DMS79 treated with DMSO at 0.1 percent for 48 hours (cell line): ENCODE data around the gene HOXD8.

Experiments used
- DNase-seq: peaks from one replicate; lab custom pipeline; 2025; lab: John Stamatoyannopoulos, UW

The HOXD8 gene

DNA sequence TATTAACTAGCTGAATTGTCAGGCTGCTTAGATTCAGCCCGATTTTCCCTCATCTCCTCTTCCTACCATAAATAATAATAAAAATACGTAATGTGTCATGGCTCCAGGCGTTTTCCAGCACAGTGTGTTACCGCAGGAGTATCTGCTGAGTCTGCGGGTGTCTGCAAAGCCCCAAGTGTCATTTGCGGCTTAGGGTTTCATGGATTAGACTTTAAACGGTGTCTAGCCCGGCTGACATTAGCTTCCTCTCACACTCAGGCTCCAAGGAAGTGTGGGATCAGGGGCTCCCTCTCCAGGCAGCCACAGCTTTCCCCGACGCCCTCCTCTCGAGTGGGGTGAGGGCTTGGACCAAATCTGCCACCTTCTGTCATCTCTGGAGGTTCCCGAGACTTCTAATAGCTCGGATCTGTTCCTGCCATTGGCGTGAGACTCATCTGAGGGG lies 44.9 kb downstream of the HOXD8 start:
- no peak for DNase-seq

DNA sequence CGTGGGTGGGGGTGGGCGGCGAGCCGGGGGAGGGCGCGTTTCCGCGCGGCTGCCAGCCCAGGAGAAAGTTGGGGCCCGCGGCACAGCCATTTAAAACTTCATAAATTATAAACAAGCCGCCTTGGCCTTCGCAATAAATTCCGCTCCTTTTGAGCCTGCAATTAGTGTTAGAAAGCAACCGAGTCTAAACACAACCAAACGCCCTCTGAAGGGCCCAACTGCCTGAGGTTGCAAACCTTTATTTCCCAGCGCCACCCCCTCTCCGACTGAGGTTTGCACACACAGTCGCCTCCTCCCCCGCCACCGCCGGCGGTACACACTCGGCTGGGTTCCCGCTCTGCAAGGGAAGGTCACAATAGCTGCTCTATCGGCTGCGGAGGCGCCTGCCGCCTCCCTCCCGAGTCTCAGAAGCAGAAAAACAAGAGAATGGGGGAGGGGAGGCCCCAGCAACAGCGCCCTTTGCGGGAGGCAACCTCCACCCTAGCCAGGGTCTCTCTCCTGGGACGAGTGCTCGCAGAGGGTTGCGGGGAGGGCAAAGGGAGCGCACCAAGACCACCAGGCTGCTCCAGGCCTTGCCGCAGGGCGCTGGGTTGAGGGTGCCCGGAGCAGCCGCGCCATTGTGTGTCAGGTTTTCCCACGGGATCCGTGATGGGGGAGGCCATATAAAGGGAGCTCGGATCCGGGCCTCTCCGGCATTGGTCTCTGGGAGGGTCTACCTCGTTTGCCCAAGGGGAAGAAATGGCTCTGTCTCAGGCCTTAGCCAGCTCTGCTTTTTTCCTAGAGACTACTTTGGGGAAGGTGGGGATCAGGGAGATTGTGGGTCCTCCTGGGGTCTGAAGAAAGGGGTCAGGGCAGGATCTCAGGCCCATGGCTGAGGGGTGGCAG lies 45.6 kb downstream of the HOXD8 start:
- no peak for DNase-seq

DNA sequence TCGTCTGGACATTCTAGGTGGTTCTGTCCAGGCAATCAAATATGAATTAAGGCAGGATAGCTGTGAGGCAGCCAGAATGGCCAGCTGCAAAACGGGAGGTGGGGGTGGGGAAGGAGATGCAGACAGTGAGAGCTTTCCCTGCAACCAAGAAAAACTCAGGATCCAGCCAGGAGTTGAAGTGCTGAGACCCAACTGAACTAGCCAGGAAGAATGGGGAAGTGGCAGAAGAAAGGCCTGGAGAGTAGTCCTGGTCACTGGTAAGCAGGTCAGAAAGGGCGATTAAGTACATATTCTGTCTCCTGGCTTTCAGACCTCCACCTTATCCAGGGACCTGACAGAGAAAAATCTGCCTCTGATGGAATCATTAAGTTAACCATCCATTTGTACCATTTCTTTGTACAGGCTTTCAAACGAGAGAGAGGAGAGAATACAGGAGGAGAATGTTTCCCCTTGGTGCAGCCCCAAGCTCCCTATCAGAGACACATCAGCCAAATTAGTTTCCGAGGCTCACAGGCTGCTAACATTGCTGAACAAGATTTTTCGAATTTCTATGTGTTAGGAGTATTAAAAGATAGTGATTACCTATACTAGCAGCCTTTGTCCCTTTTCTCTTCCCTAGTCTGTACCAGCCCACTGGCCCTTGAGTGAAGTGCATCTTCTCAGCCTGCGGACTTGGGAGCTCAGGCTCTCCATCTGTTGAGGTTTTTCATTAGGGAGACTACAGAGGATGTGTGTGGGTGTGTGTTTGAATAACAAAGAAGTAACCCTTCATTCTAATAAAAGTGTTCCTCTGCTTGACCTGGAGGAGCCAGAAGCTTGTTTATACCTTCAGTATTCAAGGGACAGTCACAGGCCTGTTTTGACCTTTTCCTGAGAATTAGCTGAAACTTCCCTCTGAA lies 46.5 kb downstream of the HOXD8 start:
- peak; percentile 43 for DNase-seq

- DNase-seq, result no peak
Observed at GRCh38 chr2:176177580-176178037, 48.1 kb downstream of the HOXD8 start.

DNA sequence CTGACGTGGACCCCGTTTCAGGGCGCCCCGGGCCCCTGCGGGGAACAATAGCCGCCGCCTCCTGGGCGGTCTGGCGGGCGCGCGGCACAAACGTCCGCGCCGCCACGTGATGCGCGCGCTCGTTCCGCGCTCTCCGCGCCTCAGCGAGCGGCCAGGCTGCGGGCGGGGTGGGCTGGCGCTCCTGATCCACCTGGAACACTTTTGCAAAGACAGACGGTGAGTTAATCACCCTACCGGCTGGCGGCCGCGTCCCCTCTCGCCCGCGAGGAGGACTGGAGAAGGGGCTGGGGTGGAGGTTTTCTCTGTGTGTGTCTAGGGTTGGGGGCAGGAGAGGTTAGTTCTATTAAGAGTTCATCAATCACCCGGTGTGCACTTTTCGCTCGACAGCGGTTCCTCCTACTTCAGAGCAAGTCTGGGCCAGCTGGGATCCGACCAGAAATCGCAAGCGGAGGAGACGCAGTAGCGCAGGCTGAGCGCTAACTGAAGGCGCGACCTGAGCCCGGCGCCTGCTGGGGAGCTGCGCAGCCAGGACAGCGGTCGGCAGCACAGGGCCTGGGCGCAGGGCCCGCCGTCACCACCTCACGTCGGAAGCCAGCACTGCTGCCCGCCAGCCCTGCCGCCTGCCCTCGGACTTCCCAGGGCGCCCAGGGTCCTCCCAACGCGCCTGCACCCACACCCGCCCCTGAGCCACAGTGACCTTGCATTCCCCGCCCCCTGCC lies 48.7 kb downstream of the HOXD8 start:
- peak; percentile 92 for DNase-seq

DNA sequence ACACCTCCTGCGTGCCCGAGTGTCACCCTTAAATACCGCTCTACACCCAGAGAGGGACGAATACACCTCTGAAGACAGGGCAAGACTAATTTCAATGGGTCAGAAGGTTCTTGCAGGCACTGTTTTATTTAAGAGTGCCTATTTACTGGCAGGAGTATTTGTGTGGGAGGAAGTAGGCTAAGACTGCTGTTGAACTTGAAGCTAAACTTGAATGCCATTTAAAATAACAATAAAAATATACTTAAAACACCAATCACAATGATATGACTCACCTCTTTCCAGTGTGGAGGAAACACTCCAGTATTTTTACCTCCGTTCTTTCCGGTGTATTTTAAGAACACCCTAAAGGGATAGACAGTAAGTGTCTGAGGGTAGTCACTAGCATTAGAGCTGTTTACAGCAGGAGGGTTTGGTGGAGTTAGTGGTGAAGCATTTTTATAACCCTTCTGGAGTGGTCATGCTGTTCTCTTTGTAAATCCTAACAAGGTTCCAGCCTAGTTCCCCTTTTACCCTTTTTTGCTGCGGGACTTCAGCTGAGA lies 49.3 kb downstream of the HOXD8 start:
- peak; percentile 82 for DNase-seq

DNA sequence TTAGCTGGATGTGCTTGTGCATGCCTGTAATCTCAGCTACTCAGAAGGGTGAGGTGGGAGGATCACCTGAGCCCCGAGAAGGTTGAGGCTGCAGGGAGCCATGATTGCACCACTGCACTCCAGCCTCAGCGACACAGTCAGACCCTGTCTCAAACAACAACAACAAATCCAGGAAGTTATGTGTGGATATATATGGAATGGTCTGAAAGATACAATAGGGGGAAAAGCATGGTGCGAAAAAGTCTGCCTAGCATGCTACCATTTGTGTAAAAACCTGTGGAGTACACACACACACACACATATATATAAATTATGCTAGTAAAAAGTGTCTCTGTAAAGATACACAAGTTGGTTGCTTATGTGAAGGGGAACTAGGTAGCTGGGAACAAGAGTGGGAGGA lies 52.0 kb downstream of the HOXD8 start:
- no peak for DNase-seq
